Measurements from ENCODE around the gene CCT6B.
"Not testable (repeated sequence)": the region's sequence is repeated elsewhere in the genome, so short reads cannot be mapped to it uniquely, and the experiment has no call there.

Gene CCT6B

DNA sequence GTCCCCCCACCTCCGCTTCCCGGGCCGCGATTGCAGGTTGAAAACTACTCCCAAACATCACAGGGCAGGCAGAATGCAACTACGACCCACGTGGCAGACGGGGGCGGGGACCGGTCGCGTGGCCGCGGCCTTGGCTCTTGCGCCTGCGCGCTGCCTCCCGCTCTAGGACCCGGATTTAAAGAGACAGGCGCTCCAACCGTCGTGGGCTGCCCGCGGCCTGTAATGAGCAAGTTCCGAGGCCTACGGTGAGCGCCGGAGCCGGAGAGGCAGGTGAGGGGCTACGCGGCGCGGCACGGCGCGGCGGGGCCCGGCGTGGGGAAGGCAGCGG, 19.1 kb upstream of the CCT6B start, which contains the start of gene LIG3:
Gene LIG3 (plus strand): TSS at position 160 of the 328 bp plus-strand sequence. CDS start 2,494 bp downstream, outside the sequence.
- peak; percentile 97 for DNase-seq

DNA sequence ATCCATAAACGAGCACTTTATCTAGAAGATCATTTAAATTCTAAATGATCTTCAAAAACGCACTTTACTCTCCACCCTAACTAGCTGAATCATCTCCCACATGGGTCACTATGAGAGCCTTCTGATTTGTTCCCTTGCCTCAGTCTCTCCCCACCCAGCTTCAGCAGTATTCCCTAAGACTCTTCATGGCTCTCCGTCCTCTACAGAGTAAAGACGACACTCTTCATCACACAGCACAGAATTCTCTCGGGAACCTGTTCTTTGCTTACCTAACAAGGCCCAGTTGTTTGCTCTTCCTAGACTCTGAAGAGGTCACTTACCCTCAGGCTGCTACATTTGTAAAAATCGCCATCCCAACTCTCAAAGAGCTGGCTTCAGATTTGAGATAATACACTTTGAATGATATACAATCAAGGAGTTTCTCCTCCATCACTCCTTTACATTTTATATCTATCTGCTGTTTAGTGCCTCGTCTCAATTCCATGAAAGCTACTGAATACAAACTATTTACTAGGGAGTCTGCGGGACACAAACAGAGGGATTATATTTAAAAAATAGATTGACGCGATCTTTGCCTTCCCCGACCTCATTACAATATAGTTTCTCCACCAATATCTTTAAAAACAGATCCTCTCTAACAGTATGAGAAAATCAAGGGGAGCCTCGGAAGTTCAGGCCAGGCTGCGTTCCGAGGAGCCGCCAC, 18.5 kb upstream of the CCT6B start:
- no peak for DNase-seq

- no peak for DNase-seq
Measured at GRCh38 chr17:34979153-34979552, 17.9 kb upstream of the CCT6B start.

GRCh38 chr17:34974794-34975785, 13.8 kb upstream of the CCT6B start:
- DNase-seq = no peak

DNA sequence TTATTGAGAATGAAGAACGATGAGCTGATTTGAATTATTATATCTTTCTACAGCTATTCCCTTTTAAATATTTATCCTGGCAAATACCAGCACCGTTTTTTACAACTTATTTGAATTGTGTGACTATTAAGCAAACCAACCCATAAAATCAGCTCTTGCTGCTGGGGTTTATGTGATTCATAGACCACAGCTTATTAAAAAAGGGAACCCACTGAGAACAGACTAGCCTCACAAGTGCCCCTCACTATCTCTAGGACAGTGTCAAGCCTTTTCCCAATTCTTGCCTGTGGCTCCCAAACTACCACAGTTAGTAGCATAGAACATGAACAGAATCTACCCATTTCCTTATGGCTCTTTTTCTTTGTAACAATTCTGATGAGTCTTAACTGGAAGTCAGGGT, 12.9 kb upstream of the CCT6B start:
- DNase-seq = no peak

DNA sequence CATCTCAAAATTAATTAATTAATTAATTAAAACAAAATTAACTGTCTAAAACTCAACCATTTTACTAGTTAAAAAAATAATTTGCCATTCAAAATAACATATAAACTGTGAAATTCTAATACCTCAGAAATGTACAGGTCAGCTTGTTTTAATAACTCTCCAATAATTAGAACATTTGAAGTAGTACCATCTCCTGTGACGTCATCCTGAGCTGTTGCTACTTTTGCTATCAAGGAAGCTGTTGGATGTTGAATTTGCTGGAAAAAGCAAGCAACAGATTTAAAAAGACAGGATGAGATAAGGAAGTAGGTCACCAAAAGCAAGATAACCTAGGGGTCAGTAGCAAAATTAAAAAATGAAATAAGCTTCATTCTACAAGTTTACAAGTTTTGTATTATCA, 2.8 kb downstream of the CCT6B start:
- no peak for DNase-seq

DNA sequence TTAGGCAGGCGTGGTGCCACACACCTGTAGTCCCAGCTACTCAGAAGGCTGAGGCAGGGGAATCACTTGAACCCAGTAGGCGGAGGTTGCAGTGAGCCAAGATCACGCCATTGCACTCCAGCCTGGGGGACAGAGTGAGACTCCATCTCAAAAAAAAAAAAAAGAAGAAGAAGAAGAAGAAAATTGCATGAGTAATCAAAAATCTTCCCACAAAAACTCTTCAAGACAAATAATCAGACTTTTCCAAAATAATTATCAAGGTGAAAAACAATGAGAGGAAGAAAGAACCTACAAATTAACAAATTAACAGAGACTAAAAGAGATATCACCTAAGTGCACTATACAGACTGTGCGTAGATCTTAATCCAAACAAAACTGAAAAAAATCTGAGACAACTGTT, 10.5 kb downstream of the CCT6B start:
- not testable (repeated sequence) for DNase-seq

DNA sequence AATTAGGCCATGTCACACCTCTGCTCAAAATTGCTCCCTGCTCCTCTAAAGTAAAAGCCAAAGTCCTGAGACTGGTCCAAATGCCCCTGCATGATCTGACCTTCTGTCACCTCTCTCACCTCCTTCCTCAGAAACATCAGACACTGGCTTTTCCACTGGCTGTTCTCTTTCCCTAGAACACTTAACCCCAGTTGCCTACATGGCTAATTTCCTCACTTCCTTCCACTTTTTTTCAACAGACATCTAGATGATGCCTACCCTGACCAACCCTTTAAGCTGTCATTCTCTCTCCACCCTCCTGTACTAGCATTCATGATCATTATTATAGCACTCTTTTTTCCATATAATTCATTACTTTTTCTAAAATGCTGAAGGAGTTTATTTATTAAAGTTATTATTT, 31.0 kb downstream of the CCT6B start:
- DNase-seq = no peak

DNA sequence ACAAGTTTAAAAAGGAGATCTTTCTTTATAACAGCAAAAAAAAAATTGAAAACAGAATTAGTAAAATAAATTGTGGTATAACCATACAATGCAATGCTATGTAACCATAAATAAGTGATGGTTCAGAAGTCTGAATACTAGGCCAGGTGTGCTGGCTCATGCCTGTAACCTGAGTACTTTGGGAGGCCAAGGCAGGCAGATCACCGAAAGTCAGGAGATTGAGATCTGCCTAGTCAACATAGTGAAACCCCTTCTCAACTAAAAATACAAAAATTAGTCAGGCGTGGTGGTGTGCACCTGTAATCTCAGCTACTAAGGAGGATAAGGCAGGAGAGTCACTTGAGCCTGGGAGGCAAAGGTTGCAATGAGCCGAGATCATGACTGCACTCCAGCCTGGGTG, 34.6 kb downstream of the CCT6B start:
- no peak for DNase-seq

GRCh38 chr17:34920676-34921075, 40.6 kb downstream of the CCT6B start:
- no peak for DNase-seq

DNA sequence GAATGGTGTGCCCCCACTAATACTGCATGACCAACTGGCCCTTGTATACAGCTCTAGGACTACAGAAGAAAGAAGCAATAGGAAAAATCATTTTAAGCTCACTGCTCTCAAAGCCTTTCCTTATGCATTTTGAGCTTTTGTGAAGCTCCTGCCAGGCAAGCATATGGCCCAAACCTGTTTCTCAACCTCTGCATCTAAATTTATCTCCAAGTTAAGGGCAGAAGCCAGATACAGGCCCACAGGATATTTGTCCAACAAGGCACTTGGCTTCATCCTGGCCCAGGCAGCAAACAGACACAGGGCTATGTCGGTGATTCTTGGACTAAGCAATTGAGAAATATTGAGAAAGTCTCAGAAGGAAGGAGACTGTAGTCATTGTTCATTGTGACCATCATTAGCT, 43.9 kb downstream of the CCT6B start:
- no peak for DNase-seq

GRCh38 chr17:34916120-34916519, 45.1 kb downstream of the CCT6B start:
- no peak for DNase-seq

DNA sequence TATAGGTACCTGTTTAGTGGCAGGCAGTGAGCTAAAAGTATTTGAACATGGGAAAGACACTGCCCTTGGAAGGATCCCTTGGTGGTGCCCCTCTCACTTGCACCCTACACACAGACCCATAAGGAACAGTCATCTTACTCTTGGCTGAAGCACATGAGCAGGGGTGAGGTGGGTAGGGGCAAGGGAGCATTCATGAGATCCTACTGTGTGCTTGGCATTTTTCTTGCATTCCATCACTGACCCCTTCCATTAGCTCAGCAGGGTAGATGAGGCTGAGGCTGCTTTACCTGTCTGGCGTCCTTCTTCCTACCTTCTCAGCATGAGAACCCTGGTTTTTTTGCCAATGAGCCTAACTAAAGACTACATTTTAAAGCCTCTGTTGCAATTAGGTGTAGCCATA, 48.3 kb downstream of the CCT6B start:
- DNase-seq = no peak

DNA sequence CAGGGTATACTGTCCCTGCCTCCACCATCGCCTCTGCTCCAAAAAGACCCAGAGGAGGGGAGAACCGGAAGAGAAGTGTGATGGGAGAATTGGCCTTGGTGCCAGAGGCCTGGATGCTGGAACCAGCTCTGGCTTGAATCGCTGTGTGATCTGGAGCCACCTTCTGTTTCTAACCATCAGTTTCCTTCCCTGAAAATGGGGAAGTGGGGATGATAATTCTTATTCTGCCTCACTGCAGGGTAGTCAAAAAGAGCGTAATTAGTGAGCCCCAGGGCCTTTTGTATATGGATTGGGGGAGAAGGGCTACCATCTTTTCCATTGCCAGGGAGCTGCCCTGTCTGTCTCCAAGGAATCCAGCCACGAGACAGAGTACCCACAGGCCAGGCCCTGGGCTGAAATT, 52.2 kb downstream of the CCT6B start:
- DNase-seq = no peak

GRCh38 chr17:34902831-34903547, 58.3 kb downstream of the CCT6B start:
- DNase-seq = no peak

- no peak for DNase-seq
Measured at GRCh38 chr17:34899643-34900291, 61.5 kb downstream of the CCT6B start.

GRCh38 chr17:34895383-34895782, 65.9 kb downstream of the CCT6B start:
- no peak for DNase-seq

DNA sequence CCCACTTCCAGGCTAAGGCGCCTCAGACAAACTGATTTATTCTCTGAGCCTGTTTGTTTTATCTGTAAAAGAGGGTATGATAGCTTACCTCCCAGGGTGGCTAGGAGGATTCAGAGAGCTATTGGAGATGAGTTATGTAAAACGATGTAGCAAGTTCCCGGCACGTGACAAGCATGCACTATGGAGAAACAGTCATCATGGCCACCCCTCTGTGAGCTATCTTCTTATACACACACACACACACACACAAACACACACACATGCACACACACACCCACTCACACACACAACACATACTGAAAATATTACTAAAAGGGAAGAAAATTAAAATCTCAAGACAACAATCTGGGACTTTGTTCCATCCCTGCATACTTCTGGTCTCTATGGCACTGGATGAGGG, 66.3 kb downstream of the CCT6B start:
- DNase-seq = no peak

DNA sequence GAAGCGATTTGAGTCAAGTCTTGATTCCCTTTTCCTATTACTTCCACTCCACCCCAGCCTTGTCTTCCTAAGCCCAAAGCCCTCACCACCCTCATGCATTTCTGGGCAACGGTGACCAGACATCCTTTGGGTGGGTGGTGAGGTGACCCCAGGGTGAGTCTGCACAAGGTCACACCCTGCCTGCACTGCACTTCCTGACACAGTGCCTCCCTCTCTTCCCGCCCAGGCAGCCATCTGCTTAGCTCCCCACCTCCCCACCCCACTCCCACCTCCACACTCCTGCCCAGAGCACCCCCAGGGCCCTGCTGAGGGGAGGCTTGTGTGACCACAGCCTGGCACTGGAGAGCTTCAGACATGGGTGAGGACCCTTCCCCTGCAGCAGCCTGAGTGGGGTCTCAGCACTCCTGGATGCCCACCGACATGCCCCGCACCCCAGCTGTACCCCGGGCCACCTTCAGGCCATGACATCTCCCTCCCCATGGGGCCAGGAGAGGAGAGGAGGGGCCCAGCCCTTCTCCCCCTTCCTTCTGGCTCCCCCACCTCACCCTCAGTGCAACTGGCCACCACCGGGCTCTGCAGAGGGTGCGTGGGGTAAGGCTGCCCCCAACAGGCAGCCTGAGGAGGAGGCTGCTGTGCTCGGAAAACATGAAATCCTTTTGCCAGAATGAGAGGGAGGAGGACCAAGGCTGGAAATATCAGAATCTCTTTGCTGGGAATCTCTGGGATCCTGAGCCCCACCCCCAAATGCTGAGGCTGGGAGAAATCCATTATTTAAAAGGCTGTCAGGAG, 68.6 kb downstream of the CCT6B start:
- no peak for DNase-seq

DNA sequence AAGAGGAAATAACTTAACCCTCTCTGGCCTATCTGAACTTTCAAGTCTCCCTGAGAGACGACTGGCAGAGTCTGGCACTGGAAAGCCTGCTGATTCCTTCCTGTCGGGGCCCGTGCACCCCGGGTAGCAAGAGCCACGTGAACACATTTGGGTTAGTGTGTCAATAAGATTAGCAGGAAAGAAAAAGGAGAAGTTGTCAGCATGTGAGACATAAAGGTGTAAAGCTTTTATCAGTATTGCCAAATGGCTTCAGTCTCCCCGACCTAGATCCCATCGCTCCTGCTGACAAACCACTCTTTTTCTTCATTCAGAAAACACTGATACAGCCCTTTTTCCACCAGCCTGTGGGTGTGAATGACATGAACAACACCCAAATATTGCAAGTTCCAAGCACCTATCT, 74.4 kb downstream of the CCT6B start:
- no peak for DNase-seq

DNA sequence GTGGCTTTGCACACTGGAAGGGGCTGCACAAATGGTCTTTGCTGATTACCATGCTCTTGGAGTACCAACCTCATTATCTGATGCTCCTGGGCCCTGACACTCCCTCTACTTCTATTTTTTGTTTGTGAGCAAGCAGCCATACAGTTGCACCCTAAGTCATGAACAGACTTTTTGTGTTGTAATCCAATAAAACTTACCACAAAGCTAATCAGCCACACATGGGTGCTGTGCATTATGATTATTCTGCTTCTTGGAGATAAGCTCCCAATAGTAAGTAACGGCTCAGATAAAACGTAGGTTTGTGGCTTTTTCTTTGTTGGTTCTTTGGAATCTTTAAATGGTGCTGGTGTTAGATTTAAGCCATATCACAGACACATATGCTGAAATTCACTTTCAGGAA, 76.2 kb downstream of the CCT6B start:
- DNase-seq = no peak

DNA sequence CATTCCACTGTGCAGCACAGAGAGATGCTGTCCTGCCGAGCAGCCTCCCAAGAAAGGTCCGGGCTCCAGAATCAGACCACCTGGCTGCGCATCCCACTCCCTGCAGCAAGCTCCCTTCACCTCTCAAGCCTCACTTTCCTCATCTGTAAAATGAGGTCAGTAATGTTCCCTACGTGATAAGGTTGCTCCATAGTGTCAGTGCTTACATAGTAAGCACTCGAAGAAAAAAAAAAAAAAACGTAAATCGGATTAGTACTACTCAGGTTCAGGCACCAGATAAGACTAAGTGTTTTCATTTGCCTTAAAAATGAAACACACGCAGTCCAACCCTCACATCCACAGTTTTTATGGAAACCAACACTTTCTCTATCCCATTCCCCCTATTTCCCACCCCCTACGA, 76.7 kb downstream of the CCT6B start:
- DNase-seq = no peak

All from right hindlimb (tissue), 1 donor.